SK-N-MC (cell line): ENCODE results near the gene ACCSL.

Experiments
- EZH2 ChIP-seq: fragments of 200-600 bp; sonication (generic); IDR thresholded peaks from one replicate; pipeline ENCODE4 v1.6.1; 2017; ENCODE audit warnings: antibody characterized with exemption
- FOXP2 ChIP-seq: optimal IDR thresholded peaks from 2 replicates; pipeline ENCODE3; 2011; ENCODE audit warnings: mild to moderate bottlenecking, moderate library complexity; ENCODE audit not compliant: insufficient read depth; ENCODE audit errors: extremely low read length, control extremely low read depth
- POLR2AphosphoS5 ChIP-seq: IDR thresholded peaks from 2 replicates; pipeline ENCODE4 v1.6.1; 2012; ENCODE audit warnings: mild to moderate bottlenecking, low read depth, low read length, borderline replicate concordance

DNA sequence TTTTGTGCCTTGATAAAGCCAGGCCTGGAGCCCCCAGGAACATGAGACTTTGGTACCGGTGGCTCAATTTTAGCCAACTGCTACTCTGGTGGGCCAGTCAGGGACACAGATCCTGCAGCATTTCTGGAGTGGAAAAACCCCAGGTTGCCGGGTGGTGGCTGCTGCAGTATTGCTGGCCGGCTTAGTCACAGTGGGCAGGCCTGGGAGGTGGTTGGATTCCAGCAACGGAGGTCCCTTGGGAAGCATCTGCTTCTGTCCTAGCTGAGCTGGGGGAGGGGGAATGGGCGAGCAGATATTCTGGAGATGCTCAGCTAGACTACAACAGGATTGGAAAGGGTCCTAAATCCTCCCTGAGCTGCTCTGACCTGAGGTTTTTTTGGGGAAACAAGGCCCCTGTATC, 31.6 kb upstream of the ACCSL start:
- TF ChIP-seq POLR2AphosphoS5 (no peak), EZH2 (no peak), FOXP2 (no peak)
